Loucy (cell line): ENCODE results near the gene CHMP3.
A peak's percentile ranks its signal among the peaks of the same experiment; 100 is the strongest.

Experiments
- H2AFZ ChIP-seq: fragments of 200-600 bp; sonication (generic); 2 replicates; pipeline ENCODE4 v1.6.0; 2016; ENCODE audit warnings: antibody characterized with exemption, mild to moderate bottlenecking, low read length, moderate library complexity
- H3F3A ChIP-seq: fragments of 200-600 bp; 2 replicates; pipeline ENCODE4 v1.6.0; 2016; ENCODE audit warnings: antibody characterized with exemption, low read depth, mild to moderate bottlenecking
- H3K27me3 ChIP-seq: fragments of 200-600 bp; sonication (generic); 2 replicates; pipeline ENCODE4 v1.6.1; 2014; ENCODE audit warnings: low read length, mild to moderate bottlenecking; ENCODE audit not compliant: insufficient read depth, poor library complexity, severe bottlenecking
- H3K36me3 ChIP-seq: fragments of 200-600 bp; sonication (generic); 2 replicates; pipeline ENCODE4 v1.6.1; 2016; ENCODE audit warnings: low read length; ENCODE audit not compliant: insufficient read depth
- H3K4me1 ChIP-seq: fragments of 200-600 bp; sonication (generic); 2 replicates; pipeline ENCODE4 v1.5.1; 2014; ENCODE audit warnings: low read length, mild to moderate bottlenecking; ENCODE audit not compliant: insufficient read depth, poor library complexity, severe bottlenecking
- H3K4me2 ChIP-seq: fragments of 200-600 bp; sonication (generic); 2 replicates; pipeline ENCODE4 v1.6.0; 2014; ENCODE audit warnings: antibody characterized with exemption, low read length, low read depth, mild to moderate bottlenecking; ENCODE audit not compliant: poor library complexity, severe bottlenecking
- H3K4me3 ChIP-seq: fragments of 200-600 bp; sonication (generic); 2 replicates; pipeline ENCODE4 v1.5.1; 2014; ENCODE audit warnings: low read length, mild to moderate bottlenecking, mixed read lengths; ENCODE audit not compliant: poor library complexity, severe bottlenecking
- H3K79me2 ChIP-seq: fragments of 200-600 bp; sonication (generic); 2 replicates; pipeline ENCODE4 v1.6.1; 2014; ENCODE audit warnings: low read length; ENCODE audit not compliant: insufficient read depth
- H3K9ac ChIP-seq: fragments of 200-600 bp; sonication (generic); 2 replicates; pipeline ENCODE4 v1.6.0; 2014; ENCODE audit warnings: mild to moderate bottlenecking, low read depth, low read length, moderate library complexity; ENCODE audit not compliant: poor library complexity, severe bottlenecking
- H3K9me2 ChIP-seq: fragments of 200-600 bp; sonication (generic); replicated peaks from 2 replicates; pipeline ENCODE4 v1.6.1; 2016; ENCODE audit warnings: low read depth, low read length, mixed read lengths
- H3K9me3 ChIP-seq: fragments of 200-600 bp; sonication (generic); 2 replicates; pipeline ENCODE4 v1.6.1; 2014; ENCODE audit warnings: mild to moderate bottlenecking, antibody characterized with exemption, low read length, low read depth; ENCODE audit not compliant: insufficient read depth
- H4K20me1 ChIP-seq: fragments of 200-600 bp; sonication (generic); 2 replicates; pipeline ENCODE4 v1.6.0; 2014; ENCODE audit warnings: antibody characterized with exemption, low read length, mild to moderate bottlenecking; ENCODE audit not compliant: insufficient read depth, poor library complexity, severe bottlenecking
- EZH2phosphoT487 ChIP-seq: fragments of 200-600 bp; IDR thresholded peaks from 2 replicates; pipeline ENCODE4 v1.6.1; 2018; ENCODE audit warnings: antibody characterized with exemption, mild to moderate bottlenecking, moderate library complexity, borderline replicate concordance
- TF ChIP-seq, protein P1 (sequence below): fragments of 200-600 bp; sonication (generic); conservative IDR thresholded peaks from 2 replicates; pipeline ENCODE4 v1.5.1; 2014; ENCODE audit warnings: mild to moderate bottlenecking, antibody characterized with exemption, low read length

CHMP3 gene

GRCh38 chr2:86563650-86564061 lies 413 bp upstream of the CHMP3 start:
- no peaks in the 10 kb centered on the region for H3K36me3 ChIP-seq
- H3K27me3 ChIP-seq, result no peaks in the 10 kb centered on the region
- peak overlapping the region; percentile 87 for H3K4me3 ChIP-seq
- no peaks in the 10 kb centered on the region for H4K20me1 ChIP-seq
- peak overlapping the region; percentile 92 for H2AFZ ChIP-seq
- H3F3A ChIP-seq, result no peaks in the 10 kb centered on the region
- H3K4me1 ChIP-seq, result peaks cover 33% of the 10 kb centered on the region
- peak overlapping the region; percentile 93 for H3K9ac ChIP-seq
- H3K79me2 ChIP-seq, result peaks cover 35% of the 10 kb centered on the region
- H3K4me2 ChIP-seq, result peak overlapping the region; percentile 96
- no peaks in the 10 kb centered on the region for H3K9me3 ChIP-seq
- no peaks in the 10 kb centered on the region for H3K9me2 ChIP-seq
- TF ChIP-seq, protein P1, sequence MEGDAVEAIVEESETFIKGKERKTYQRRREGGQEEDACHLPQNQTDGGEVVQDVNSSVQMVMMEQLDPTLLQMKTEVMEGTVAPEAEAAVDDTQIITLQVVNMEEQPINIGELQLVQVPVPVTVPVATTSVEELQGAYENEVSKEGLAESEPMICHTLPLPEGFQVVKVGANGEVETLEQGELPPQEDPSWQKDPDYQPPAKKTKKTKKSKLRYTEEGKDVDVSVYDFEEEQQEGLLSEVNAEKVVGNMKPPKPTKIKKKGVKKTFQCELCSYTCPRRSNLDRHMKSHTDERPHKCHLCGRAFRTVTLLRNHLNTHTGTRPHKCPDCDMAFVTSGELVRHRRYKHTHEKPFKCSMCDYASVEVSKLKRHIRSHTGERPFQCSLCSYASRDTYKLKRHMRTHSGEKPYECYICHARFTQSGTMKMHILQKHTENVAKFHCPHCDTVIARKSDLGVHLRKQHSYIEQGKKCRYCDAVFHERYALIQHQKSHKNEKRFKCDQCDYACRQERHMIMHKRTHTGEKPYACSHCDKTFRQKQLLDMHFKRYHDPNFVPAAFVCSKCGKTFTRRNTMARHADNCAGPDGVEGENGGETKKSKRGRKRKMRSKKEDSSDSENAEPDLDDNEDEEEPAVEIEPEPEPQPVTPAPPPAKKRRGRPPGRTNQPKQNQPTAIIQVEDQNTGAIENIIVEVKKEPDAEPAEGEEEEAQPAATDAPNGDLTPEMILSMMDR, result no peak

GRCh38 chr2:86562485-86562921 lies 740 bp downstream of the CHMP3 start:
- Histone ChIP-seq H3K9me2 (no peaks in the 10 kb centered on the region), H3K79me2 (peaks cover 47% of the 10 kb centered on the region), H3K4me1 (peaks cover 41% of the 10 kb centered on the region), H2AFZ (peak overlapping the region; percentile 92), H3K27me3 (no peaks in the 10 kb centered on the region), H4K20me1 (no peaks in the 10 kb centered on the region), H3K36me3 (no peaks in the 10 kb centered on the region), H3K9ac (peak overlapping the region; percentile 93), H3K9me3 (no peaks in the 10 kb centered on the region), H3K4me2 (peak overlapping the region; percentile 96), H3K4me3 (peak overlapping the region; percentile 87), H3F3A (no peaks in the 10 kb centered on the region)
- no peak for TF ChIP-seq EZH2phosphoT487
- TF ChIP-seq, protein P1, result no peak

DNA sequence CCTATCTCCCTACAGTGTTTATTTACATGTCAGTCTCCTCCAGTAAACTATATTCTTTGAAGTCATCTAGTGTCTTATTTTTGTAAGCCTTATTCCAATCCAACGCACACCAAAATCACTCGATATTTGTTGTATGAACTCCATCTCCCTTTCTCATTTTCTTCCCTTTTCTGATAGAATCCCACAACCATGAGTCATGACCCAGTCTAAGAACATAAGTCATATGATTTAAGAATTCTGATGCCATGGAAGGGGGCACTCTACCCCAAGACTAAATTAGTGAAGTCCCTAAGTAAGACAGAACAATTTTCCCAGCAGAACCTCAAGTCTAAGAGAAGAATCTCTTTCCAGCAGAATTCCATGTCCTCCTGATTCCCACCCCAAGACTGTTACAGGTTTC lies 5.4 kb downstream of the CHMP3 start:
- H3K9me2 ChIP-seq, result no peaks in the 10 kb centered on the region
- peak overlapping the region; percentile 9 for H3K4me2 ChIP-seq
- no peak overlapping the region for H3K4me3 ChIP-seq
- H3K27me3 ChIP-seq, result no peaks in the 10 kb centered on the region
- H2AFZ ChIP-seq, result no peak overlapping the region
- H3K79me2 ChIP-seq, result peaks cover 70% of the 10 kb centered on the region
- H3K36me3 ChIP-seq, result no peaks in the 10 kb centered on the region
- peaks cover 34% of the 10 kb centered on the region for H3K4me1 ChIP-seq
- H3K9me3 ChIP-seq, result no peaks in the 10 kb centered on the region
- H4K20me1 ChIP-seq, result peaks cover 13% of the 10 kb centered on the region
- H3K9ac ChIP-seq, result no peak overlapping the region
- H3F3A ChIP-seq, result no peaks in the 10 kb centered on the region
- TF ChIP-seq, protein P1, result no peak
- TF ChIP-seq EZH2phosphoT487, result no peak
